HuH-7.5 (cell line): ENCODE results near the gene PTPN6.

ENCODE experiments used
- DNase-seq: peaks from one replicate; pipeline ENCODE4 v3.0.0; 2011; ENCODE audit warnings: low spot score

PTPN6 gene

DNA sequence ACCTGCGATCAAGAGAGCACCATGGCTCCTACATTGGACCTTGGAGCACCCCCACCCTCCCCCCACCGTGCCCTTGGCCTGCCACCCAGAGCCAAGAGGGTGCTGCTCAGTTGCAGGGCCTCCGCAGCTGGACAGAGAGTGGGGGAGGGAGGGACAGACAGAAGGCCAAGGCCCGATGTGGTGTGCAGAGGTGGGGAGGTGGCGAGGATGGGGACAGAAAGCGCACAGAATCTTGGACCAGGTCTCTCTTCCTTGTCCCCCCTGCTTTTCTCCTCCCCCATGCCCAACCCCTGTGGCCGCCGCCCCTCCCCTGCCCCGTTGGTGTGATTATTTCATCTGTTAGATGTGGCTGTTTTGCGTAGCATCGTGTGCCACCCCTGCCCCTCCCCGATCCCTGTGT is 9.4 kb upstream of the PTPN6 start:
- DNase-seq = no peak

GRCh38 chr12:6942331-6942665 is 8.9 kb upstream of the PTPN6 start:
- DNase-seq = no peak

GRCh38 chr12:6943389-6943721 is 7.8 kb upstream of the PTPN6 start:
- peak; percentile 97 for DNase-seq

DNA sequence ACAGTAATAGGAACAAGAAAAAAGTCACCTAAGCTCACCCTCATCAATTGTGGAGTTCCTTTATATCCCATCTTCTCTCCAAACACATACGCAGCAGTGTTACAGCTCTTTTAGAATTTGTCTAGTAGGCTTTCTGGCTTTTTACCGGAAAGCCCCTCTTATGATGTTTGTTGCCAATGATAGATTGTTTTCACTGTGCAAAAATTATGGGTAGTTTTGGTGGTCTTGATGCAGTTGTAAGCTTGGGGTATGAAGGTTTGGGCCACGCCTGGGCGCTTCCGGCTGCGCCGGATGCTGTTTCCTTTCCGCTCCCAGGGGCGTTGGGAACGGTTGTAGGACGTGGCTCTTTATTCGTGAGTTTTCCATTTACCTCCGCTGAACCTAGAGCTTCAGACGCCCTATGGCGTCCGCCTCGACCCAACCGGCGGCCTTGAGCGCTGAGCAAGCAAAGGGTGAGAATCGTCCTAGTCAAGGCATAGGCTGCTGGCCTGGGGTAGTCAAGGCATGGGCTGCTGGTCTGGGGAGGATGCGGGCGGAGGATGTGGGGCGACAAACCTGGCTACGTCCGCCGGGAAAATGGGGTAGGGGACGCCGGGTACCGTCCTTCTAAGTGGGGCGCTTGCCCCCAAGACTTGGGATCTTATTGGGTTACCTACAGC is 7.3 kb upstream of the PTPN6 start, which contains the start of the genes C12orf57 and RNU7-1:
Gene C12orf57 (plus strand): TSS at position 301 of the 659 bp plus-strand sequence. CDS start 100 bp downstream, at position 401.
Gene RNU7-1 (plus strand): TSS at position 95 of the 659 bp plus-strand sequence.
- peak; percentile 90 for DNase-seq

DNA sequence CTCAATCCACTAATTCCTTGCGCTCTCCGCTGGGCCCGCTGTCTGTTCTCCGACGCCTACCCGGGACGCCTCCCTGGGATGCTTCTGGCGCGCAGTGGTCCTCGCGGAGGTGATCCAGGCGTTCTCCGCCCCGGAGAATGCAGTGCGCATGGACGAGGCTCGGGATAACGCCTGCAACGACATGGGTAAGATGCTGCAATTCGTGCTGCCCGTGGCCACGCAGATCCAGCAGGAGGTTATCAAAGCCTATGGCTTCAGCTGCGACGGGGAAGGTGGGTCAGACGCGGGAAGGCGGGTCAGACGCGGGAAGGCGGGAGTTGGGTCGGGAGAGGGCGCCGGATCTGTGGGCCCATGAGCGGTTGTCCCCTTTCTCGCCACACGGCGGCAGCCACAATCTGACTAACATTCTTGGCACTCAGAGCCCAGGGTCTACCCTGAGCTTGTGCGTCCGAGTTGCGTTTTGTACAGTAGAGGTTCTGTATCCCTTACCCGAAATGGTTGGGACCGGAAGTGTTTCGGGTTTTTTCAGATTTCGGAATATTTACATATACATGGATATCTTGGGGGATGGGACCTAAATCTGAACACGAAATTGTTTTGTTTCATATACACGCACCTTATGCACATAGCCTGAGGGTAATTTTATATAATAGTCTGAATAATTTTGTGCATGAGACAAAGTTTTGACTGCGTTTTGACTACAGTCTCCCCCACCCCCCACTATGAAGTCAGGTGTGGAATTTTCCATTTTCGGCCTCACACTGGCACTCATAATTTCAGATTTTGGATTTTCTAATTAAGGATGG is 6.6 kb upstream of the PTPN6 start:
- peak; percentile 86 for DNase-seq

DNA sequence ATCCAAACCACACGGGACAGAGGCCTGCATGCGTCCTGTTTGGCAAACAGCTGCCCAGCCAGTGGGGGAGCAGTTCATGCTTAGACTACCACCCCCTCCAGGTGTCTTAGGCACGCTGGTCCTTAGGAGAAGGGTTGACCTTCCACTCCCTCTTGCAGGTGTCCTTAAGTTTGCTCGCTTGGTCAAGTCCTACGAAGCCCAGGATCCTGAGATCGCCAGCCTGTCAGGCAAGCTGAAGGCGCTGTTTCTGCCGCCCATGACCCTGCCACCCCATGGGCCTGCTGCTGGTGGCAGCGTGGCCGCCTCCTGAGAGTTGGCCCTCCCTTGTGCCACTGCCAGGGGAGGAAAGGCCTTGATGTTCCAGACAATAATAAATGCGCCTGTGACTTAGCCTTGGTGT is 5.5 kb upstream of the PTPN6 start:
- DNase-seq = no peak

DNA sequence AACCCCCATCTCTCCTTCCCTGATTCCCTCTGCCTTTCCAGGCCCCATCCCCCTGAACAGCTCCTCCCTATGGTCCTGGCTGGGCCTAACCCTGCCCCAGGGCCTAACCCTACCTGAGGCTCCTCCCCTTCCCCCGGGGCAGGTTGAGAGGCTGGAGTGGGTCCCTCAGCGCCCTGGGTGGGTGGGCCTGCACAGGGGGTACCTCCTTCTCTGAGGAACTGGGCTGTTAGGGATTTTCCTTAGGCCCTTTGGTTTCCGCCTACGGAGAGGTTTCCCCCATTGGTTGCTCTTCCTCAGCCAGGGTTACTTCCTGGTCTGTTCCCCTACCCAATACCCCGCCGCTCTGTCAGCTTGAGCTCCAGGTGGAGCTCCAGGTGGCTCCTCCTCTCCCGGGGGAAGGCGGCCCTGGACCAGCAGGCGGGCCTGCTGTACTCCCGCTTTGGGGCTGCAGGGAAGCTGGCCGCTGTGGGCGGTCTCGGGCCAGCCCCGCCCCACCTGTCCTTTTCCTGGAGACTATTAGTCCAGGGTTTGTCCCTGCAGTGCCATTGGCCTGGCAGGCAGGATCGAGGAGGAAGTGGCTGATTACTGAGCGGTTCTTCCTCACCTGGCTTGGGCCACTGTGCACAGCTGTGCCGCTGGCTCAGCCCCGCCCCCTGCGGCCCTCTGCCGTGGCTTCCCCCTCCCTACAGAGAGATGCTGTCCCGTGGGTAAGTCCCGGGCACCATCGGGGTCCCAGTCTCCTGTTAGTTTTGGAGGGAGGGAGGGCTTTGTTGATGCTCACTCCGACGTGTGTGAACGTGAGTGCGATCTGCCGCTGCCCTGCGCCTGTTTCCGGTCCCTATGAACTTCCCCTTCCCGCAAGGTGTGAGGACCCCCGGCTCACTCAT is 4.9 kb upstream of the PTPN6 start:
- DNase-seq = peak; percentile 95

DNA sequence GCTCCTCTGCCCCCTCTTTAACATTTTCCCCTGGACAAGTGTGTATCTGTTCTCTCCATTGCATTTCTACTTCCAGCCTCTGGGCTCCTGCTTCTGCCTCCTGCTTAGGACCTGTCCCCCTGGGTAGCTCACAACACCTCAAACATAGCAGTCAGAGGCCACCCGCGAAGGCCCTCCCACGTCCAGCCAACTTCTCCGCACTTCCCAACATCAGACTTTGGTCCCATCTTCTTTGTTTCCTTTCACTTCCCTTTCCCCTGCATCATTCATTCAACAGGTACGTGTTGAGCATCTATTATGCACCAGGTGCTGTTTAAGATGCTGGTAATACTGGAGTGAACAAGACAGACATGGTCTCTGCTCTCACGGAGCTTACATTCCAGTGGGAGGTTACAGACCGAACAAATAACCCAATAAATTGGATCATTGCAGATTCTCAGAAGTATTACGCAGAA is 4.2 kb upstream of the PTPN6 start:
- peak; percentile 34 for DNase-seq

- no peak for DNase-seq
These were observed 3.5 kb upstream of the PTPN6 start for GRCh38 chr12:6947615-6948014.

DNA sequence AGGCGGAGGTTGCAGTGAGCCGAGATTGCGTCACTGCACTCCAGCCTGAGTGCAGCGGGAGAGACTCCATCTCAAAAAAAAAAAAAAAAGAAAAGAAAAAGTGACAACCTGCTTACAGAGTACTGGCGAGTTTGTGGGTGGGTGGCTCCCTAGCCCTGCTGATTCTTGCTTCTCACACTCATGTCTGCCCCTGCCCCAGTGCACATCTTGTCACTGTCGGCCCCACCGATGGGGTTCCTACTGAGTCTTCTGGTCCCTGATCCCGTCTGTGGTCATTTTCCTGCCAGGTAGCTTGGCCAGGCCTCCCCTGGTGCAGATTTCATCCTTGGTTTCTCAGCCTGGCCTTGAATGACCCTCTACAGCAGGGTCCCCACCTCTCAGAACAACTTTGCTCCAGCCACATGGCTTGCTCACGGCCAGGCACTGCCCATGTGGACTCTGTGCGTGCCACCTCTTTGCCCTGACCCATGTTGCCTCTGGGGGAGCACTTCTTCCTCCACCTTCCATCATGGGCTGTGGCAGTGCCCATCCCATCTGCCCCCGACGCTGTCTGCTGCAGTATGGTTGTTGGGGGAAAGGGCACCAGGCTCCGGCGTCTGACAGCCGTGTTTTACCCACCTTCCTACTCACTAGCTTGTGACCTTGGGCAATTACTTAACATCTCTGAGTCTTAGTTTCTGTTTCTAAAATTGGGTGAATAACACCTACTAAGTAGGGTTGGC is 2.1 kb upstream of the PTPN6 start:
- DNase-seq = no peak

GRCh38 chr12:6950401-6950801 is 755 bp upstream of the PTPN6 start:
- DNase-seq = no peak

- DNase-seq = no peak
These were observed 480 bp downstream of the PTPN6 start for GRCh38 chr12:6951551-6952120.

DNA sequence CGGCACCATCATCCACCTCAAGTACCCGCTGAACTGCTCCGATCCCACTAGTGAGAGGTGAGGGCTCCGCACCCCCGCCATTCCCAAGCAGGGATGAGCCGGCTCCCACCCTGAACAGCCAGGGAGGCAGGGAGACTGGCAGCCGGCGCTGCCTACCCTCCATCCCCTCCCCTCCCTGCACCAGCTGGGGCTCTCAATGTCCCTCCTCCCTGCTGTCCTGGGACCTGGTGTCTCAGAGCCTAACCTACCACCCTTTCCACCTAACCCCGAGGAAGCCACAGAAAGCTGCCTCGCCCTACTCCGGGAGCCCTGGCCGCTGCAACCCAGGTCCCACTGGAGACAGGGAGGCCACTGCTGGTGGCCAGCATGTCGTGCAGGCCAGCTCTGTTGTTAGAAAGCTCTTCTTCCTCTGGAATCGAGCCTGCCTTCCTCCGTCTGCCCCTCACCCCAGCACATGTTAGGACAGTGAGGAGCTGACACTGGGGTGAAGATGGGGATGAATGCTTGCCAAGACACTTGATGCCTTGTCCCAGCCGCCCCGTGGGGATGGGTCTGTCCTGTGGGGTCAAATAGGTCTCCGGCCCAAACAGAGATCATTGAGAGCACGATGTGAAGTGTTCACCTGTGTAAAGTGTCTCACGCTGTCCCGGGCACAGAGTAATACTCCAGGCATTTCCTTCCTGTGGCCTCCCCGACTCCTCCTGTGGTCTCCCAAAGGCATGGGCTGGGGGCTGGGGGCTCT is 1.1 kb downstream of the PTPN6 start:
- DNase-seq = no peak

GRCh38 chr12:6952863-6953441 is 1.8 kb downstream of the PTPN6 start:
- DNase-seq = no peak

GRCh38 chr12:6953442-6954315 is 2.5 kb downstream of the PTPN6 start:
- no peak for DNase-seq

DNA sequence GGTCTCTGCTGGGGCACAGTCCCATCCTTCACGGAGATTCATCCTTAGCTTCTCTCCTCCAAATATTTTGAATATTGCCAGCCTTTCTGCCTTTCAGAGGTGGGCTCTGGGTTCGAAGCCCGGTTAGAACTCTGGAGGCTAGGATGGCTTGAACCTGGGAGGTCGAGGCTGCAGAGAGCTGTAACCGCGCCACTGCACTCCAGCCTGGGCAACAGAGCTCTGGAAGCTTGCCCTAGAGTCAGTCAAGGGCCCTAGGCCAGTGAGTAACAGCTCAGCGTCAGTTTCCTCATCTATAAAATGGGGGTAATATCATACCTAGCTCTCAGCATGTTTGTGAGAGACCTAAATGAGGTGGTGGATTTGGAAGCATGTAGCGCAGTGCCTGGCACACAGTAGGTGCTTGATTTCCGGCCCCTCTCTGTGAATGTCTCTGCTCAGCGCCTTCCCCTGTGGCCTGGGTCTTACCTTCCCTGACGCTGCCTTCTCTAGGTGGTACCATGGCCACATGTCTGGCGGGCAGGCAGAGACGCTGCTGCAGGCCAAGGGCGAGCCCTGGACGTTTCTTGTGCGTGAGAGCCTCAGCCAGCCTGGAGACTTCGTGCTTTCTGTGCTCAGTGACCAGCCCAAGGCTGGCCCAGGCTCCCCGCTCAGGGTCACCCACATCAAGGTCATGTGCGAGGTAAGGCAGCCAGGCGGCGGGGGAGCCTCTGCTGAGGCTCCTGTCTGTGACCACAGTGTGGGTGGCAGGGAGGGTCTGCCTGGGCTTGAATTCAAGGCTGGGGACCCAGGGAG is 3.4 kb downstream of the PTPN6 start:
- DNase-seq = no peak

GRCh38 chr12:6955108-6956020 is 4.2 kb downstream of the PTPN6 start:
- DNase-seq = no peak
